ENCODE results near the gene TMEM139. TPM values are rescaled to one million over a fixed set of nuclear protein-coding genes. Genes with fewer than 3 reads are reported as not detected.

Gene TMEM139
- total RNA-seq, 1 donor from 2014 or later = not detected

GRCh38 chr7:143290293-143290692 lies 5.5 kb downstream of the TMEM139 start:
- H3K27me3 Mint-ChIP-seq (ENCODE audit: unreplicated experiment) = no peaks in the 10 kb centered on the region
- no peak for TF ChIP-seq CTCF (IDR thresholded peaks at IDR 0.05)
- H3K27ac Mint-ChIP-seq (ENCODE audit: unreplicated experiment) = no peak overlapping the region
- H3K9me3 Mint-ChIP-seq (ENCODE audit: unreplicated experiment) = no peaks in the 10 kb centered on the region
- DNase-seq (ENCODE audit: extremely low spot score, unreplicated experiment) = no peak
- H3K4me1 Mint-ChIP-seq (ENCODE audit: unreplicated experiment) = peaks cover 32% of the 10 kb centered on the region
- H3K36me3 Mint-ChIP-seq (ENCODE audit: unreplicated experiment) = peaks cover 31% of the 10 kb centered on the region
- H3K4me3 Mint-ChIP-seq (ENCODE audit: unreplicated experiment) = peak overlapping the region; percentile 22

GRCh38 chr7:143292876-143293275 lies 8.1 kb downstream of the TMEM139 start:
- no peak for TF ChIP-seq CTCF (IDR thresholded peaks at IDR 0.05)
- no peak overlapping the region for H3K27ac Mint-ChIP-seq (ENCODE audit: unreplicated experiment)
- H3K36me3 Mint-ChIP-seq (ENCODE audit: unreplicated experiment) = peaks cover 51% of the 10 kb centered on the region
- DNase-seq (ENCODE audit: extremely low spot score, unreplicated experiment) = no peak
- H3K9me3 Mint-ChIP-seq (ENCODE audit: unreplicated experiment) = no peaks in the 10 kb centered on the region
- H3K4me3 Mint-ChIP-seq (ENCODE audit: unreplicated experiment) = no peak overlapping the region
- H3K27me3 Mint-ChIP-seq (ENCODE audit: unreplicated experiment) = no peaks in the 10 kb centered on the region
- H3K4me1 Mint-ChIP-seq (ENCODE audit: unreplicated experiment) = peaks cover 40% of the 10 kb centered on the region

GRCh38 chr7:143295870-143296269 lies 11.1 kb downstream of the TMEM139 start:
- H3K36me3 Mint-ChIP-seq (ENCODE audit: unreplicated experiment) = peaks cover 71% of the 10 kb centered on the region
- no peaks in the 10 kb centered on the region for H3K27me3 Mint-ChIP-seq (ENCODE audit: unreplicated experiment)
- peaks cover 21% of the 10 kb centered on the region for H3K4me1 Mint-ChIP-seq (ENCODE audit: unreplicated experiment)
- TF ChIP-seq CTCF (IDR thresholded peaks at IDR 0.05) = no peak
- H3K27ac Mint-ChIP-seq (ENCODE audit: unreplicated experiment) = peak overlapping the region; percentile 60
- H3K4me3 Mint-ChIP-seq (ENCODE audit: unreplicated experiment) = no peak overlapping the region
- H3K9me3 Mint-ChIP-seq (ENCODE audit: unreplicated experiment) = no peaks in the 10 kb centered on the region
- DNase-seq (ENCODE audit: extremely low spot score, unreplicated experiment) = no peak

- H3K27ac Mint-ChIP-seq (ENCODE audit: unreplicated experiment) = peak overlapping the region; percentile 15
- H3K36me3 Mint-ChIP-seq (ENCODE audit: unreplicated experiment) = peaks cover 74% of the 10 kb centered on the region
- no peak for DNase-seq (ENCODE audit: extremely low spot score, unreplicated experiment)
- H3K4me3 Mint-ChIP-seq (ENCODE audit: unreplicated experiment) = no peak overlapping the region
- H3K27me3 Mint-ChIP-seq (ENCODE audit: unreplicated experiment) = no peaks in the 10 kb centered on the region
- peaks cover 14% of the 10 kb centered on the region for H3K4me1 Mint-ChIP-seq (ENCODE audit: unreplicated experiment)
- TF ChIP-seq CTCF (IDR thresholded peaks at IDR 0.05) = no peak
- H3K9me3 Mint-ChIP-seq (ENCODE audit: unreplicated experiment) = no peaks in the 10 kb centered on the region
These were observed 11.9 kb downstream of the TMEM139 start for GRCh38 chr7:143296686-143297085.

- Mint-ChIP-seq H3K4me3 (ENCODE audit: unreplicated experiment) (no peak overlapping the region), H3K4me1 (ENCODE audit: unreplicated experiment) (peaks cover 14% of the 10 kb centered on the region), H3K27ac (ENCODE audit: unreplicated experiment) (no peak overlapping the region), H3K36me3 (ENCODE audit: unreplicated experiment) (peaks cover 75% of the 10 kb centered on the region), H3K27me3 (ENCODE audit: unreplicated experiment) (no peaks in the 10 kb centered on the region), H3K9me3 (ENCODE audit: unreplicated experiment) (no peaks in the 10 kb centered on the region)
- no peak for TF ChIP-seq CTCF (IDR thresholded peaks at IDR 0.05)
- no peak for DNase-seq (ENCODE audit: extremely low spot score, unreplicated experiment)
These were observed 14.6 kb downstream of the TMEM139 start for GRCh38 chr7:143299346-143299745.
